HEK293 (cell line): ENCODE results near the gene SMAD7.

Source experiments
- CTCF ChIP-seq: fragments of 450-650 bp; formaldehyde crosslinking; IDR thresholded peaks from 2 replicates; pipeline ENCODE4 v1.5.1; 2016; ENCODE audit warnings: missing biosample characterization, missing genetic modification characterization
- ELK4 ChIP-seq: IDR thresholded peaks from 2 replicates; pipeline ENCODE4 v1.6.1; 2011; ENCODE audit warnings: mild to moderate bottlenecking, low read depth, low read length, borderline replicate concordance
- MYNN ChIP-seq: fragments of 450-650 bp; formaldehyde crosslinking; IDR thresholded peaks from 2 replicates; pipeline ENCODE4 v1.5.1; 2016; ENCODE audit warnings: missing biosample characterization, missing genetic modification characterization, borderline replicate concordance
- OSR2 ChIP-seq: fragments of 450-650 bp; formaldehyde crosslinking; IDR thresholded peaks from 2 replicates; pipeline ENCODE4 v1.5.1; 2016; ENCODE audit warnings: missing biosample characterization, missing genetic modification characterization
- YY1 ChIP-seq: fragments of 450-650 bp; formaldehyde crosslinking; IDR thresholded peaks from 2 replicates; pipeline ENCODE4 v1.5.1; 2018; ENCODE audit warnings: missing biosample characterization, missing genetic modification characterization
- ZBTB7A ChIP-seq: fragments of 450-650 bp; formaldehyde crosslinking; IDR thresholded peaks from 2 replicates; pipeline ENCODE4 v1.5.1; 2016; ENCODE audit warnings: low read depth, missing biosample characterization, missing genetic modification characterization
- ZNF274 ChIP-seq, 2 experiments: fragments of 200-500 bp in 1 of 2; fragments of 450-650 bp in 1 of 2; sonication (Bioruptor generic) in 1 of 2; formaldehyde crosslinking in 1 of 2; IDR thresholded peaks; 2 replicates each; pipeline versions ENCODE4 v1.5.1 to v1.6.1; 2014 to 2016; ENCODE audit warnings: borderline replicate concordance in 1 of 2, inconsistent platforms in 1 of 2, low read length in 1 of 2, missing biosample characterization in 1 of 2, missing genetic modification characterization in 1 of 2
- ZNF280D ChIP-seq: fragments of 450-650 bp; formaldehyde crosslinking; IDR thresholded peaks from 2 replicates; pipeline ENCODE4 v1.5.1; 2016; ENCODE audit warnings: missing biosample characterization, missing genetic modification characterization
- ZNF639 ChIP-seq: fragments of 450-650 bp; formaldehyde crosslinking; IDR thresholded peaks from 2 replicates; pipeline ENCODE4 v1.5.1; 2016; ENCODE audit warnings: missing biosample characterization, missing genetic modification characterization
- ZNF791 ChIP-seq: fragments of 450-650 bp; formaldehyde crosslinking; IDR thresholded peaks from 2 replicates; pipeline ENCODE4 v1.5.1; 2016; ENCODE audit warnings: missing biosample characterization, missing genetic modification characterization

- no peak for TF ChIP-seq CTCF (tag by site-specific recombination)
- TF ChIP-seq MYNN (tag by site-specific recombination): no peak
- no peak for TF ChIP-seq ZNF274 (IDR thresholded peaks at IDR 0.05; ENCODE audit: low read length)
- no peak for TF ChIP-seq ZNF274 (tag by site-specific recombination; IDR thresholded peaks at IDR 0.05; ENCODE audit: borderline replicate concordance)
- no peak for TF ChIP-seq OSR2 (tag by site-specific recombination)
- no peak for TF ChIP-seq ZBTB7A (tag by site-specific recombination)
- no peak for TF ChIP-seq ZNF639 (tag by site-specific recombination)
- no peak for TF ChIP-seq YY1 (tag by site-specific recombination)
- no peak for TF ChIP-seq ELK4
- TF ChIP-seq ZNF280D (tag by site-specific recombination): no peak
- no peak for TF ChIP-seq ZNF791 (tag by site-specific recombination)
These were observed 27.7 kb downstream of the SMAD7 start for GRCh38 chr18:48922801-48923730.
